Stimulated activated CD8-positive, alpha-beta memory T cell treated with anti-CD3 and anti-CD28 coated beads, Interleukin-15, amount 100 ng/mL, for 24 hours (primary cell): ENCODE data around the gene KLHL29.

Experiments used
- DNase-seq: peaks from one replicate; pipeline ENCODE4 v3.0.0-alpha.2; 2020; ENCODE audit warnings: low read depth

Gene KLHL29

GRCh38 chr2:23532391-23533337 is 147.7 kb downstream of the KLHL29 start:
- DNase-seq = no peak

- DNase-seq = no peak
Observed at GRCh38 chr2:23533338-23533695, 148.3 kb downstream of the KLHL29 start.

GRCh38 chr2:23534771-23535170 is 149.8 kb downstream of the KLHL29 start:
- DNase-seq = no peak

GRCh38 chr2:23536326-23536725 is 151.3 kb downstream of the KLHL29 start:
- no peak for DNase-seq

GRCh38 chr2:23537991-23538390 is 153.0 kb downstream of the KLHL29 start:
- no peak for DNase-seq

- DNase-seq = no peak
Observed at GRCh38 chr2:23538566-23538965, 153.6 kb downstream of the KLHL29 start.

- DNase-seq = no peak
Observed at GRCh38 chr2:23540804-23541360, 155.9 kb downstream of the KLHL29 start.

- no peak for DNase-seq
Observed at GRCh38 chr2:23541503-23542229, 156.7 kb downstream of the KLHL29 start.

GRCh38 chr2:23542230-23542789 is 157.3 kb downstream of the KLHL29 start:
- DNase-seq = no peak

- no peak for DNase-seq
Observed at GRCh38 chr2:23543302-23543701, 158.3 kb downstream of the KLHL29 start.

- no peak for DNase-seq
Observed at GRCh38 chr2:23543728-23544127, 158.7 kb downstream of the KLHL29 start.

GRCh38 chr2:23544589-23545295 is 159.8 kb downstream of the KLHL29 start:
- DNase-seq = no peak

GRCh38 chr2:23545396-23545795 is 160.4 kb downstream of the KLHL29 start:
- no peak for DNase-seq

- DNase-seq = no peak
Observed at GRCh38 chr2:23545811-23546210, 160.8 kb downstream of the KLHL29 start.

- DNase-seq = no peak
Observed at GRCh38 chr2:23546913-23547312, 161.9 kb downstream of the KLHL29 start.

GRCh38 chr2:23547725-23548124 is 162.7 kb downstream of the KLHL29 start:
- no peak for DNase-seq

- no peak for DNase-seq
Observed at GRCh38 chr2:23548143-23548769, 163.3 kb downstream of the KLHL29 start.

GRCh38 chr2:23549051-23549450 is 164.1 kb downstream of the KLHL29 start:
- no peak for DNase-seq

- no peak for DNase-seq
Observed at GRCh38 chr2:23549821-23550530, 165.0 kb downstream of the KLHL29 start.

- DNase-seq = no peak
Observed at GRCh38 chr2:23550553-23550952, 165.6 kb downstream of the KLHL29 start.

GRCh38 chr2:23551875-23552274 is 166.9 kb downstream of the KLHL29 start:
- DNase-seq = no peak
